Activated CD4-positive, alpha-beta T cell treated with anti-CD3 and anti-CD28 coated beads, Interleukin-2, amount 50 U/mL, for 16 hours (primary cell): ENCODE results near the gene JPH4.
"Not testable (repeated sequence)": the region's sequence is repeated elsewhere in the genome, so short reads cannot be mapped to it uniquely, and the experiment has no call there.

ENCODE experiments used
- DNase-seq: peaks from one replicate; pipeline ENCODE4 v3.0.0-alpha.2; 2020

The JPH4 gene

GRCh38 chr14:23608454-23608853 is 29.9 kb upstream of the JPH4 start:
- no peak for DNase-seq

- peak; percentile 79 for DNase-seq
These were observed 27.5 kb upstream of the JPH4 start for GRCh38 chr14:23605931-23606585.

- no peak for DNase-seq
These were observed 26.1 kb upstream of the JPH4 start for GRCh38 chr14:23604675-23605170.

GRCh38 chr14:23604148-23604547 is 25.6 kb upstream of the JPH4 start:
- no peak for DNase-seq

GRCh38 chr14:23603103-23603502 is 24.5 kb upstream of the JPH4 start:
- no peak for DNase-seq

GRCh38 chr14:23602181-23603095 is 23.8 kb upstream of the JPH4 start:
- DNase-seq = no peak

GRCh38 chr14:23601845-23602180 is 23.2 kb upstream of the JPH4 start:
- DNase-seq = no peak

GRCh38 chr14:23601424-23601823 is 22.8 kb upstream of the JPH4 start:
- DNase-seq = no peak

GRCh38 chr14:23600806-23601205 is 22.2 kb upstream of the JPH4 start:
- DNase-seq = no peak

GRCh38 chr14:23600322-23600707 is 21.7 kb upstream of the JPH4 start:
- DNase-seq = no peak

GRCh38 chr14:23594191-23594590 is 15.6 kb upstream of the JPH4 start:
- not testable (repeated sequence) for DNase-seq

GRCh38 chr14:23590198-23590597 is 11.6 kb upstream of the JPH4 start:
- DNase-seq = no peak

GRCh38 chr14:23589606-23590005 is 11.0 kb upstream of the JPH4 start:
- no peak for DNase-seq

GRCh38 chr14:23588884-23589598 is 10.5 kb upstream of the JPH4 start:
- peak; percentile 77 for DNase-seq

GRCh38 chr14:23584527-23585203 is 6.1 kb upstream of the JPH4 start:
- DNase-seq = not testable (repeated sequence)

- not testable (repeated sequence) for DNase-seq
These were observed 5.4 kb upstream of the JPH4 start for GRCh38 chr14:23583761-23584526.

GRCh38 chr14:23582906-23583760 is 4.5 kb upstream of the JPH4 start:
- DNase-seq = no peak

GRCh38 chr14:23580948-23581281 is 2.3 kb upstream of the JPH4 start:
- DNase-seq = no peak

GRCh38 chr14:23580152-23580926 is 1.7 kb upstream of the JPH4 start:
- DNase-seq = no peak

- DNase-seq = no peak
These were observed 1.1 kb upstream of the JPH4 start for GRCh38 chr14:23579739-23580138.

GRCh38 chr14:23579311-23579630 is 681 bp upstream of the JPH4 start:
- DNase-seq = no peak
